ENCODE measurements around the gene OR2D3.
"Not testable (repeated sequence)": the region's sequence is repeated elsewhere in the genome, so short reads cannot be mapped to it uniquely, and the experiment has no call there.

The OR2D3 gene

GRCh38 chr11:6876325-6876724, 44.5 kb upstream of the OR2D3 start, which contains the start of gene OR10A4:
Gene OR10A4 (plus strand): TSS chr11:6876625. CDS start chr11:6876648, 23 bp downstream.
- no peak within 1 kb of the TSS for H3K4me2 ChIP-seq (ENCODE audit: low read depth, low read length, poor library complexity, severe bottlenecking)
- H3K27me3 ChIP-seq (ENCODE audit: low read length) = no peaks in the 10 kb centered on the region
- no peaks in the 10 kb centered on the region for H3K79me2 ChIP-seq (ENCODE audit: insufficient read depth, low read length)
- no peak within 1 kb of the TSS for H3K4me3 ChIP-seq (ENCODE audit: insufficient read depth, low read length, poor library complexity, severe bottlenecking)
- TF ChIP-seq EZH2phosphoT487 (conservative IDR thresholded peaks at IDR 0.05; ENCODE audit: low read length) = no peak
- TF ChIP-seq CTCF (IDR thresholded peaks at IDR 0.05; ENCODE audit: insufficient read depth, low read length, poor library complexity, severe bottlenecking) = no peak
- H3F3A ChIP-seq (ENCODE audit: insufficient read depth) = no peaks in the 10 kb centered on the region
- no peaks in the 10 kb centered on the region for H3K9me2 ChIP-seq (replicated peaks; ENCODE audit: insufficient read depth, low read length)
- H4K20me1 ChIP-seq (ENCODE audit: low read depth, low read length) = no peaks in the 10 kb centered on the region
- no peak within 1 kb of the TSS for H3K9ac ChIP-seq (ENCODE audit: low read length)
- H3K27ac ChIP-seq (ENCODE audit: low read depth, low read length) = no peak within 1 kb of the TSS
- H3K36me3 ChIP-seq (ENCODE audit: low read length) = no peaks in the 10 kb centered on the region
- no peaks in the 10 kb centered on the region for H3K9me3 ChIP-seq (ENCODE audit: insufficient read depth, low read length)
- no peak within 1 kb of the TSS for H2AFZ ChIP-seq (ENCODE audit: low read depth, low read length, severe bottlenecking)

- no peaks in the 10 kb centered on the region for H3K9me3 ChIP-seq (ENCODE audit: insufficient read depth, low read length)
- no peaks in the 10 kb centered on the region for H3F3A ChIP-seq (ENCODE audit: insufficient read depth)
- no peaks in the 10 kb centered on the region for H3K36me3 ChIP-seq (ENCODE audit: low read length)
- no peaks in the 10 kb centered on the region for H3K79me2 ChIP-seq (ENCODE audit: insufficient read depth, low read length)
- no peaks in the 10 kb centered on the region for H3K27me3 ChIP-seq (ENCODE audit: low read length)
- no peak overlapping the region for H3K9ac ChIP-seq (ENCODE audit: low read length)
- TF ChIP-seq EZH2phosphoT487 (conservative IDR thresholded peaks at IDR 0.05; ENCODE audit: low read length) = no peak
- no peak for TF ChIP-seq CTCF (IDR thresholded peaks at IDR 0.05; ENCODE audit: insufficient read depth, low read length, poor library complexity, severe bottlenecking)
- H3K9me2 ChIP-seq (replicated peaks; ENCODE audit: insufficient read depth, low read length) = no peaks in the 10 kb centered on the region
- no peak overlapping the region for H2AFZ ChIP-seq (ENCODE audit: low read depth, low read length, severe bottlenecking)
- H3K4me3 ChIP-seq (ENCODE audit: insufficient read depth, low read length, poor library complexity, severe bottlenecking) = no peak overlapping the region
- no peak overlapping the region for H3K4me2 ChIP-seq (ENCODE audit: low read depth, low read length, poor library complexity, severe bottlenecking)
- no peak overlapping the region for H3K27ac ChIP-seq (ENCODE audit: low read depth, low read length)
- no peaks in the 10 kb centered on the region for H4K20me1 ChIP-seq (ENCODE audit: low read depth, low read length)
Measured at GRCh38 chr11:6876914-6877313, 43.9 kb upstream of the OR2D3 start.

GRCh38 chr11:6882751-6883150, 38.1 kb upstream of the OR2D3 start:
- Histone ChIP-seq H3K27ac (ENCODE audit: low read depth, low read length) (no peak overlapping the region), H3F3A (ENCODE audit: insufficient read depth) (no peaks in the 10 kb centered on the region), H3K79me2 (ENCODE audit: insufficient read depth, low read length) (no peaks in the 10 kb centered on the region), H3K9me2 (replicated peaks; ENCODE audit: insufficient read depth, low read length) (no peaks in the 10 kb centered on the region), H3K4me3 (ENCODE audit: insufficient read depth, low read length, poor library complexity, severe bottlenecking) (no peak overlapping the region), H3K27me3 (ENCODE audit: low read length) (no peaks in the 10 kb centered on the region), H3K4me2 (ENCODE audit: low read depth, low read length, poor library complexity, severe bottlenecking) (no peak overlapping the region), H4K20me1 (ENCODE audit: low read depth, low read length) (no peaks in the 10 kb centered on the region), H3K9ac (ENCODE audit: low read length) (no peak overlapping the region), H3K9me3 (ENCODE audit: insufficient read depth, low read length) (no peaks in the 10 kb centered on the region), H3K36me3 (ENCODE audit: low read length) (no peaks in the 10 kb centered on the region), H2AFZ (ENCODE audit: low read depth, low read length, severe bottlenecking) (no peak overlapping the region)
- TF ChIP-seq EZH2phosphoT487 (conservative IDR thresholded peaks at IDR 0.05; ENCODE audit: low read length) = no peak
- no peak for TF ChIP-seq CTCF (IDR thresholded peaks at IDR 0.05; ENCODE audit: insufficient read depth, low read length, poor library complexity, severe bottlenecking)

GRCh38 chr11:6887711-6888110, 33.1 kb upstream of the OR2D3 start:
- H3K9me3 ChIP-seq (ENCODE audit: insufficient read depth, low read length); H3K36me3 ChIP-seq (ENCODE audit: low read length); H3K9me2 ChIP-seq (replicated peaks; ENCODE audit: insufficient read depth, low read length); H3K27me3 ChIP-seq (ENCODE audit: low read length); H3F3A ChIP-seq (ENCODE audit: insufficient read depth); H3K27ac ChIP-seq (ENCODE audit: low read depth, low read length); H3K4me2 ChIP-seq (ENCODE audit: low read depth, low read length, poor library complexity, severe bottlenecking); H2AFZ ChIP-seq (ENCODE audit: low read depth, low read length, severe bottlenecking); H3K9ac ChIP-seq (ENCODE audit: low read length); H4K20me1 ChIP-seq (ENCODE audit: low read depth, low read length); H3K4me3 ChIP-seq (ENCODE audit: insufficient read depth, low read length, poor library complexity, severe bottlenecking); H3K79me2 ChIP-seq (ENCODE audit: insufficient read depth, low read length): not testable (repeated sequence)

All from SU-DHL-6 (cell line).